SK-MEL-5 (cell line): ENCODE results near the gene CD2AP. TPM values are rescaled to one million over a fixed set of nuclear protein-coding genes. Genes with fewer than 3 reads are reported as not detected.
"Not testable (repeated sequence)": the region's sequence is repeated elsewhere in the genome, so short reads cannot be mapped to it uniquely, and the experiment has no call there.

ENCODE experiments used
- DNase-seq: peaks from one replicate; pipeline ENCODE4 v3.0.0-alpha.2; 2016; ENCODE audit warnings: low read depth, low spot score
- in situ Hi-C: cut with HindIII; loops from 2 replicates; pipeline ENCODE4 v1.10.0; 2016; ENCODE audit warnings: low sequenced_read_pairs, high pct_unique_total_duplicates, low pct_unique_long_range_greater_than_20kb
- polyA plus RNA-seq, 2 experiments: library from polyadenylated mRNA; depleted of rRNA; stranded (reverse); fragments of >200 nt; gene quantifications; 2 replicates each; pipeline ENCODE4 v1.2.3, GENCODE V29; 2015
- total RNA-seq: library from RNA; depleted of rRNA; stranded (reverse); fragments of >200 nt; shearing (Covaris generic); gene quantifications from 2 replicates; pipeline ENCODE4 v1.2.3, GENCODE V29; 2014; rRNA removed

The CD2AP gene, protein sequence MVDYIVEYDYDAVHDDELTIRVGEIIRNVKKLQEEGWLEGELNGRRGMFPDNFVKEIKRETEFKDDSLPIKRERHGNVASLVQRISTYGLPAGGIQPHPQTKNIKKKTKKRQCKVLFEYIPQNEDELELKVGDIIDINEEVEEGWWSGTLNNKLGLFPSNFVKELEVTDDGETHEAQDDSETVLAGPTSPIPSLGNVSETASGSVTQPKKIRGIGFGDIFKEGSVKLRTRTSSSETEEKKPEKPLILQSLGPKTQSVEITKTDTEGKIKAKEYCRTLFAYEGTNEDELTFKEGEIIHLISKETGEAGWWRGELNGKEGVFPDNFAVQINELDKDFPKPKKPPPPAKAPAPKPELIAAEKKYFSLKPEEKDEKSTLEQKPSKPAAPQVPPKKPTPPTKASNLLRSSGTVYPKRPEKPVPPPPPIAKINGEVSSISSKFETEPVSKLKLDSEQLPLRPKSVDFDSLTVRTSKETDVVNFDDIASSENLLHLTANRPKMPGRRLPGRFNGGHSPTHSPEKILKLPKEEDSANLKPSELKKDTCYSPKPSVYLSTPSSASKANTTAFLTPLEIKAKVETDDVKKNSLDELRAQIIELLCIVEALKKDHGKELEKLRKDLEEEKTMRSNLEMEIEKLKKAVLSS
- total RNA-seq: 26.5 and 29.9 TPM in 2 replicates
- polyA plus RNA-seq (2015; cell fraction: cytosol; rRNA removed): 15.5 and 19.1 TPM in 2 replicates
- polyA plus RNA-seq (2015; cell fraction: nucleus; rRNA removed): 18.1 and 19.9 TPM in 2 replicates

DNA sequence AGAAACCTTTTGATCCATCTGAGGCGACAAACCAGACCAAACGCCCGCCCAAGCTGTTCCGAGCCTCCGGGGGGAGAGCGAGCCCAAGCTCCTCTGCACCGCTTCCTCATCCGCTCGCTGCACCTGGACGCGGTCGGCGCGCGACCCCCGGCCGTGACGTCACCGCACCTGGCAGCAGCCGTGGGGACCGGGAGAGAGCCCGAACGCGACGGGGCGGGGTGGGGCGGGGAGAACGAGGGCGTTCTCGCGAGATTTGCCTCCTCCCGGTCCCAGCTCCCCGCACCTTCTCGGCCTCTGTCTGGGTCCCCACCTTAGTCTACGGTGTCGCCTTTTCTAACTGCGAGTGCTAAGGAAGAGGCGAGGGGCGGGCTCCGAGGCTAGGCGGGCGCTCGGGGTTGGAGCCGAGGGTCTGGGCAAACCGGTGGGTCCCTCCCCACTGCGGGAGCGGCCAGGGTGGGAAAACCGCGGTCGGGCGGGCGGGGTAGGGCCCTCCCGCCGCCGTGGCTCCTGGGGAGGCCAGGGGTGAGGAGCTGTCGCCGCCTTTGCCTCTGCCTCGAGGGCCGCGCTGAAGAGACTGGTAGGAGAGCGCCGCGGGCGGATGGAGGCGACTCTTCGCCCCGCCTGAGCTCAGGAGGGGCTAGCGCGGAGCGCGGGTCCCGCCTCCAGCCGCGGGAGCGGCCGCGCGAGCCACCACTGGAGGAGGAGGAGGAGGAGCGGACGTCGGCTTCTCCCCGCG, at the start of gene CD2AP:
Gene CD2AP (plus strand): TSS at position 293 of the 736 bp plus-strand sequence. CDS start 456 bp downstream, outside the sequence.
- in situ Hi-C loops: no loop called here
- peak; percentile 73 for DNase-seq

DNA sequence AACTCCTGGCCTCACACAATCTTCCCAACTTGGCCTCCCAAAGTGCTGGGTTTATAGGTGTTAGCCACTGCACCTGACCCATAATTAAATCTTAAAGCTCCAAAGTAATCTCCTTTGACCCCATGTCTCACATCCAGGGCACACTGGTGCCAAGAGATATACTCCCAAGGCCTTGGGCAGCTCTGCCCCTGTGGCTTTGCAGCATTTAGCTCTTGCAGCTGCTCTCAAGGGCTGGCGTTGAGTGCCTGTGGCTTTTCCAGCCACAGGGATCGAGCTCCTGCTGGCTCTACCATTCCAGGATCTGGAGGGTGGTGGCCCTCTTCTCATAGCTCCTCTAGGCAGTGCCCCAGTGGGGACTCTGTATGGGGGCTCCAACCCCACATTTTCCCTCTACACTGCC, 49.3 kb upstream of the CD2AP start:
- no peak for DNase-seq
- in situ Hi-C loops: no loop called here

DNA sequence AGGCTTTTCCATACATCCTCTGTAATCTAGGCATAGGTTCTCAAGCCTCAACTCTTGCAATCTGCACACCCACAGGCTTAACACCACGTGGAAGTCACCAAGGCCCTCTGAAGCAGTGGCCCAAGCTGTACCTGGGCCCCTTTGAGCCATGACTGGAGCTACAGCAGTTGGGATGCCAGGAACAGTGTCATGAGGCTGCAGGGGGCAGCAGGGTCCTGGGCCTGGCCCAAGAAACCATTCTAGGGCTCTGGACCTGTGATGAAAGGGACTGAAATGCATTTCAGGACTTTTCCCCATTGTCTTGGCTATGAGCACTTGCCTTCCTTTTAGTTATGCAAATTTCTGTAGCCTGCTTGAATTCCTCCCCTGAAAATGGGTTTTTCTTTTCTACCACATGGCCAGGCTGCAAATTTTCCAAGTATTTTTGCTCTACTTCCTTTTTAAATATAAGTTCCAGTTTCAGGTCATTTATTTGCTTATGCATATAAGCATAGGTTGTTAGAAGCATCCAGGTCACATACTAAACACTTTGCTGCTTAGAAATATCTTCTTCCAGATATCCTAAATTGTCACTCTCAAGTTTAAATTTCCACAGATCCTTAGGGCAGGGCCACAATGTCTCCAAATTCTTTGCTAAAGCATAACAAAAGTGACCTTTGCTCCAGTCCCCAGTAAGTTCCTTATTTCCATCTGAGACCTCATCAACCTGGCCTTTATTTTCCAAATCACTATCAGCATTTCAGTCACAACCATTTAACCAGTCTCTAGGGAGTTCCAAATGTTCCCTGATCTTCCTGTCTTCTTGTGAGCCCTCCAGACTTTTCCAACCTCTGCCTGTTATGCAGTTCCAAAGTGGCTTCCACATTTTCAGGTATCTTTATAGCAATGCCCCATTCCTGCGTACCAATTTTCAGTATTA, 48.6 kb upstream of the CD2AP start:
- no peak for DNase-seq
- in situ Hi-C loops: no loop called here

DNA sequence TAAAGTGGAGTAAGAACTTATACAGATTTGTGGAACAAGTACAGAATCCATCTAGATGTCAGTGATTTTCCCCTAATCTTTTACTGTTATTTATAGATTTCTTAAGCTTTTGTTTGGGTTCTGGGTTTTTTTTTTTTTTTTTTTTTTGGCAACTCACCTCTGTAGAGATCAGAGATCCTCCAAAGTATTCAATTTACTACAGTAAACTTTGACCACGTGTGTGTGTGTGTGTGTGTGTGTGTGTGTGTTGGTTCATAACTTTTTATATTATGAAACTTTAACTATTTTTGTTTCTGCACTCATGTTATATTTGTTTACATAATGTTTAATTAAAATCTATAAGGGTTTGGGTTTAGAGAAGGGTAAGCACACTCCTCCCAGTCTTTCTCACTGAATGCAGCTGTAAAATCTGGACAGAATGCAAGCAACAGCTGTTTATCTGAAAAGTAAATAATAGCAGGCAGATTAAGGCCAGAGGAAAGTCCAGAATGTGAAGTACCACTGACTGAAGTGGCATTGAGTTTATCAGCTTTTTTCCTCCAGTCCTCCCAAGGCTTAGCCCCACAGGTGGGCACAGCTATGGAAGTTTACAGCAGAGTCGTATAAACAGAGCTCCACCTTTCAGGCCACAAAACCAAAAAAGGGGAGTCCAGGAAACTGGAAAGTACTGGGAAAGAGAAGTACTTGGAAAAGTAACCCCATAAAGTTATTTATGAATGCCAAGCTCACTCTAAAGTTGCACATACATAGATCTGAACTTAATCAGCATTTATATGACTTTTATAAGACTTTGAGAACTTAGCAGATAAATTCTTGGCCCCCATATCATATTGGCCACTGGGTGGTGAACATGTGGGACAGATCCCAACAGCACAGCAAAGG, 43.0 kb upstream of the CD2AP start:
- no peak for DNase-seq
- in situ Hi-C loops: no loop called here

DNA sequence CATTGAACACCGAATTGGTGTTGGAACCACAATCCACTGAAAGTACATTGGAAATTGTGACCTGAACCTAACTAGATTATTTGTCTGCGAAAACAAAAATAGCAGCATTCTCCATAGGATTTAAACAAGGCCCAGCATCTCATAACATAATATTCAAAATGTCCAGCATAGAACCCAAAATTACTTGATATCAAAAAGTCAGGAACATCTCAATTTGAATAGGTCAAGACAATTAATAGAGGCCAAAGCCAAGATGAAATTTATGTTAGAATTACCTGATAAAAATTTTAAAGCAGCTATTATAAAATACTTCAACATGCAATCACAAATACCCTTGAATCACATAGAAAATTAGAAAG, 42.4 kb upstream of the CD2AP start:
- in situ Hi-C loops: no loop called here

DNA sequence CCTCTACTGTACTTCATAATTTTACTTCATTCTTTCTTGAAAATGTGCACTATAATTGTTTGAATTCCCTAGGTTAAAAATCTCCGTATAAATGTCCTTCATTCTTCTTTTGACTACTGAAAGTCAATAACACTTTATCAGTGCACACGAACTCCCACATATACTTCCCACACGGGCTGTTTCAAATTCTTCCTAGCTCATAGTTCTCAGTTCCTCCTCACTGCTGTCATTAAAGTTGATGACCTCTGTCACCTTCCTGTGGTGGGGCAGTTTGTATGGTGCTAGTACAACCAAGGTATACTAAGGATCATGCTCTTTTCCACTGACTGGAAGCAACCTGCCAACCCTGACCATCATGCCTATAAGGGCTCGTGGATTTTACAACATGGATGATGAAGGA, 40.0 kb upstream of the CD2AP start:
- no peak for DNase-seq
- in situ Hi-C loops: no loop called here

More for the DNA sequence above, 42.4 kb upstream of the CD2AP start:
- DNase-seq: no peak

DNA sequence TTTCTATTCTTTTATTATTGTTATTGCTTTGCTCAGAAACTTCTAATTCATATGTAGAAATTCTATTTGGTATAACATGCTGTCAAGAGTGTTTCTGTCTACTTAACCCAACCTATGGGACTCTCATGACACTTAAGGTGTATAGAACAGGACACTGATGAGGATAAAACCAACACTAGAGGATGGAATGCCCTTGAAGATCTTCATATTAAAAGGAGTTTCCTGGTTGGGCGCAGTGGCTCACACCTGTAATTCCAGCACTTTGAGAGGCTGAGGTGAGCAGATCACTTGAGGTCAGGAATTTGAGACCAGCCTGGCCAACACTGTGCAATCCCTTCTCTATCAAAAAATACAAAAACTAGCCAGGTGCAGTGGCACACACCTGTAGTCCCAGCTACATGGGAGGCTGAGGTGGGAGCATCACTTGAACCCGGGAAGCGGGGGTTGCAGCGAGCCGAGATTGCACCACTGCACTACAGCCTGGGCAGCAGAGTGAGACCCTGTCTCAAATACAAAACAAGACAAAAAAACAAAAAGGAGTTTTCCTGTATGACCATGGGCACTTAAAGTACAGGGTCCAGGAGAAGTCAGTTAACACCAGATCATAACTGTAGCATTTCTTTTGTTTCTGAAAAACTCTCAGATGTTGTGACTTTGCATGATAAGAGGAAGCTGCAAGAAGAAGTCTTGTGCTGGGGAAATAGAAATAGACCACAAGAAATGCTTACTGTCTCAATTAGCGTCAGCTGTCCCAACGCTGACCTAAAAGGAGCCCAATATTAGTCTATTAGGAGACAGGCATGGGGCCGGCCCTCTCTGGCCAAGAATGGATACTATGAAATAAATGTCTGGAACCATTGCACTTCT, 38.9 kb upstream of the CD2AP start:
- in situ Hi-C loops: no loop called here
- no peak for DNase-seq

DNA sequence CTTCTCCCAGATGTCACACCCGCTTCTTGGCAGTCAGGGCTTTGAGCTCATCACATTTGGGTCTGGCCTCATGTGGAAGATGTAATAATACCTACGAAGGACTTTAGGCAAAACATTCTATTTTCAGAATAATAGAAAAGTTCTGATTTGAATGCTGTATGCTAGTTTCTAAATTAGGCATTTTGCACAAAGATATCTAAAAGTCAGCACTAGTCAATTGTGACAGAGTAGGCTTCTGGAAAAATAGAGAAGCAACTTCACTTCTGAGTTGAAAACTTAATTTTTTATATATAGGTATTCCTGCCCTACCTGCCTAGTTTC, 38.3 kb upstream of the CD2AP start:
- DNase-seq: no peak
- in situ Hi-C loops: no loop called here

DNA sequence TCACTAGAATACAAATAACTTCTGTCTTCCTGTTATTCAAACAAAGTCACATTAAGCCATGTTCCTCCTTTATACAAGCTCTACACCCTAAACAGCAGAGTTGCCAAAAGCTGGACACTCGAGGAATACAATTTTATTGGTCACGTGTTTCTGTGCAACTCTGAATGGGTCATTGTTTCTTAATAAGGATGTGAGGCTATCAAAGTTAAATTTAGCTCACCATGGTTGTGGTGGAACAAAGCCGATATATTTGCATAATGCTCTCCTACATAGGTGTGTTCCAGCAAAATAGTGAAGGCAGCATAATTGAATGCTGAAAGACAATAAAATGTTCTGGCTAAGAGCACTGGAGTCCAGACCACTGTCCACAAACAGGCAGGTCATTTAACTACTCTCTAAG, 36.9 kb upstream of the CD2AP start:
- in situ Hi-C loops: no loop called here

DNA sequence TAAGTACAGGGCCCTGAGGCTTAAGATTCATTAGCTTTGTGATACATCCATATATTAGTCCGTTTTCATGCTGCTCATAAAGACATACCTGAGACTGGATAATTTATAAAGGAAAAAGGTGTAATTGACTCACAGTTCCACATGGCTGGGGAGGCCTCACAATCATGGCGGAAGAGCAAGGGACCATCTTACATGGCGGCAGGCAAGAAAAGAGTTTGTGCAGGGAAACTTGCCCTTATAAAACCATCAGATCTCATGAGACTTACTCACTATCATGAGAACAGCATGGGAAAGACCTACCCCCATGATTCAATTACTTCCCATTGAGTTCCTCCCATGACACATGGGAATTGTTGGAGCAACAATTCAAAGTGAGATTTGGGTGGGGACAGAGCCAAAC, 32.6 kb upstream of the CD2AP start:
- in situ Hi-C loops, DNase-seq: not testable (repeated sequence)

More for the DNA sequence above, 36.9 kb upstream of the CD2AP start:
- DNase-seq: peak; percentile 50

DNA sequence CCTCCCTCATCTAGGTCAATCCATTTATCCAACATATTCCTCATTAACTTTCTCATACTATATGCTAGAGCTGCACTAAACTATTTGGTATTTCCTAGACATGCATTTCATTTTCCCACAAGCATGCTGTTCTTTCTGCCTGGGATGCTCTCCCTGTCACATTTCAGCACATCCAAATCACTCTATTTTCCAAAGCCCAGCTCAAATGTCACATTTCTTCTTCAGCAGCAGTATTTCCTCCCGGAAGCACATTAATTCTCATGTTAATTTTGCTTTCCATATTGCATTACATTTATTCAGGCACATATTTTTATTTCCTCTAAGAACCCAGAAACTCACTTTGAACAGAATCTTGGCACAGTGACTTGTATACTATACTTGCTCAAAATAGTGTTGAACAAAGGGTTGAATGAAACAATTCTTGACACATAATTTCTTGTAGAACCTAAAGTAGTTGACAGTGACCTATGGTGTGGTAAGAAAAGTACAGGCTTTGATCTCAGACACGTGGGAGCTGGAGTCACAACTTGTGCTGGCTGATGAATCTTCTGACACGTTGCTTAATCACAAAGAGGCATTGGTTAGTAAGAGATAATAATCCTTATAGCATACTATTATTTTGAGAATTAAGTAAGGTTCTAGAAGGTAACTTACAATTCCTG, 30.8 kb upstream of the CD2AP start:
- in situ Hi-C loops: no loop called here
- DNase-seq: no peak

DNA sequence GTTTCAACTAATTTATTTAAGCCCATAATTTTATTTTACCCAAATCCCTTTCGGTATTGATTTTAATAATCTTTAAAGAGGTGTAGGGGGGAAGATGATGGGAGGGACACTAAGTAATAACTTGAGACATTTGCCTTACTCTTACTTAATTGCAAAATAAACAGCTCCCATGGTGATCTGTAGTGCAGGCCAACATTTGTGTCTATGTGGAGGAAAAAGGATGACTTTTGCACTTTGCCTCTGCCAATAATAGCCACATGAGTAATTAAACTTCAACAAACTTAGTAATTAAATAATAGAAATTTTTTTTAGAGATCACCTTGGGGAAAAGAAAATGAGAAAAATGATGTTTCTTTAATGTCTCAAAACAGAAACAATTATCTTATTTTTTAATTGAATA, 29.9 kb upstream of the CD2AP start:
- DNase-seq: no peak
- in situ Hi-C loops: no loop called here

DNA sequence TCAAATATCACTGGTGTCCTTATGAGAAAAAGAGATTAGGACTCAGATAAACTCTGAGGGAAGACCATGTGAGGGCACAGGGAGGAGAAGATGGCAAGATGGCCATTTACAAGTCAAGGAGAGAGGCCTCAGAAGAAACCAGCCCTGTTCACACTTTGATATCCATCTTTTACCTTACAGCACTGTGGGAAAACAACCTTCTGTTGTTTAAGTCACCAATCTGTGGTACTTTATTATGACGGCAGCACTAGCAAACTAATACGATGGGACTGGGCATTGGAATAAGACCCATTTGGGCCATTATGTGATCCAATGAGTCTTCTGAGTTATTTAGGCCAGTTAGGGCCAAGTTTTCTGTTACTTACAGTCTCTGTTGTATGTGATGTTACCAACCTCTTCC, 26.4 kb upstream of the CD2AP start:
- in situ Hi-C loops: no loop called here
- no peak for DNase-seq

DNA sequence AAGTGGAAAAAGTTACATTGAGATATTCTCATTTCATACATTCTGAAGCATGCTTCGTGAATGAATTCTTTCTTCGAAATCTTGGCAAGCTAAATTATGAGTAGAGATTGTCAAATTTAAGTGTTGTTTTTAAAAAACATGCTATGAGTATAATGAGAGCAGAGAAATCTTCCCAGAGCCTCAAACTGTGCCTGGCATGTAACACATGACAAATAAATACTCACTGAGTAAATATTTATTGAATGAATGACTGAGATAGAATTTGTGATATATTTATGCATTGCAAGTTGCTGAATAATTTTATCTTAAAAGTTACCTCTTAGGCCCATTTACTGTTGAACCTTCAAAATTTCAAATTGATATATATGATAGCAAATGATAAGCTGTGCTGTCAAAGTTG, 24.7 kb upstream of the CD2AP start:
- DNase-seq: no peak
- in situ Hi-C loops: no loop called here

DNA sequence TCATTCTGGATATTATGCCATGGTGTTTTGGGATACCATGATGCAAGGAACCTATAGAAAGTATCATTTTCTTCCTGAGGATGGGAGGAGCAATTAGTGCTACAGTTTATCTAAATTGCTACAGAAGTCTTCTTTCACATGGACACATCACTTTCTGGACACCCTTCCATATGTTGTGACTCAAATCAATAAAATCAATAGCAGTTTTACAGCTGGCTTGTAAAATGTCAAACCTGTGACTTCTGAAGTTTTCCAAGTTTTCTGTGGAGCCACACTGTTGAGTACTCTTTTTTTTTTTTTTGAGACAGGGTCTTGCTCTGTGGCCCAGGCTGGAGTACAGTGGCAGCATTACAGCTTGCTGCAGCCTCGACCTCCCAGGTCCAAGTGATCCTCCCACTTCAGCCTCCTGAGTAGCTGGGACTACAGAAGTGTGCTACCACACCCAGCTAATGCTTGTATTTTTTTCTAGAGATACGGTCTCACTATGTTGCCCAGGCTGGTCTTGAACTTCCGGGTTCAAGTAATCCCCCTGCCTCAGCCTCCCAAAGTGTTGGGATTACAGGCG, 24.1 kb upstream of the CD2AP start:
- no peak for DNase-seq
- in situ Hi-C loops: no loop called here
